GM18526 (cell line): ENCODE data around the gene LHX3.

Source experiments
- POLR2A ChIP-seq: IDR thresholded peaks from 3 replicates; pipeline ENCODE4 v1.6.1; 2011; ENCODE audit not compliant: insufficient read length; ENCODE audit errors: extremely low read depth

Gene LHX3

DNA sequence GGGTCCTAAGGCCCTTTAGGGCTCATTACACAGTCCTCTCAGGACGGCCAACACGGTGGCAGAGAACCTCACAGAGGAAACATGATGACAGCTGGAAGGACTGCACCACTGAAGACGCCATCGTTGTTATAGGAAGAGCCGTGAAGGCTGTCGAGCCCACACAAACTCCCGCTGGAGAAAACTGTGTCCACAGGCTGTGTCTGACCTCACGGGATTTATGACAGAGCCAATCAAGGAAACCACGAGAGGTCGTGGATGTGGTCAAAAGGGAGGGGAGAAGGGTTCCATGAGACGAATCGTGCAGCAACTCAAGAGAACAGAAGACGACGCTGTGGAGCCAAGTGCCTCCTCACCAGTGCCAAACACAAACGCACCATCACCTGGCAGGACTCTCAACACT is 28.5 kb upstream of the LHX3 start:
- no peak for TF ChIP-seq POLR2A

DNA sequence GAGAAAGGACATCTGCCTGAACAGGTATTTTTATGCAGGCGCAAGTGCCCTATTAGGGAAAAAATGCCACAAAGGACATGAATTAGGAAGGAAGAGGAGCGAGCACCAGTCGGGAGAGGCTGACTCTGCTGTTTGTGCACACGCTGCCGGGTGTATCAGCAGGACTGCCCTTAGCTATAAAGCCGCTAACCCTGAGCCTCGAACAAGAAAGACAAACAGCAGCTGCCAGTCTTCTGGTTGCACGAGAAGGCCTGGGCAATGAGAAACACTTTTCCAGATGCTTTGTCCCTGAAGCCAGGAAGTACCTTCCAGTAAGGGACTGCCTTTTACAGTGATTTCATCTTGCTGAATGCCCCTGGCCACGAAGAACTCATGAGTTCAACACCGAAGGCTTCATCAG is 28.0 kb upstream of the LHX3 start:
- no peak for TF ChIP-seq POLR2A

DNA sequence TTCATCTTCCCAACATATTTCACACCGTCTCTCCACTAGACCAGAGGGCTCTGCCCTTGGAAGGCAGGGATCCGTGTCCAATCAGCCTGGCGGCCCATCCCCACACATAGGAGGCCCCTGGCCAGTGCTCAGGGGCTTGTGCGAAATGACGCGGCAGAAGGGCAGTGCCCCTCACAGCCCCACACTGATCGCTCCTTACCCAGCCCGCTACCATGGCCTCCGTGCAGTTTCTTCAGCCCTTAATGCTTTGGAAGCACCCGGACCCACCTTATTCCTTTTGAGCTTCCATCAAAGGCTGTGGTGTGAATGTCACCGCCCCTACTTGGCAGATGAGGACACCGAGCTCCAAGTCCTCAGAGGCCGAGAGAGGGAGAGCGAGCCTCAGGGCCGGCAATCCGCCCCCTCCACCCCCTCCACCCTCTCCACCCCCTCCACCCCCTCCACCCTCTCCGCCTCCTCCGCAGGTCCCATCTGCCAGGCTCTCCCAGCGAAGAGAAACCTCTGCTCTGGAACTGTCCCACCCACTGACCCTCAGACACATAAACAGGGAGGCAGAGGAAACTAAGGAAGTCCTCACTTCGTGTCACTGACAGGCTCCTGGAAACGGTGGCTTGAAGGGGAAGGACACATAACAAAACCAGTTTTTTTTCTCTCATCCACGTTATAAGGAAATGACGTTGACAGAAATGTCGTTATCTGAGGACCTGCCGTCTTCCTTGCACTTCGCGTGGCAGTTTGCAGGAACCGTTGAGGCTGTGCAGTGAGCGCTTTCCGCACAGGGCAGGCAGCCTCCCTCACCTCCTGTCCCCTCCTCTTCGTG is 26.8 kb upstream of the LHX3 start:
- no peak for TF ChIP-seq POLR2A

DNA sequence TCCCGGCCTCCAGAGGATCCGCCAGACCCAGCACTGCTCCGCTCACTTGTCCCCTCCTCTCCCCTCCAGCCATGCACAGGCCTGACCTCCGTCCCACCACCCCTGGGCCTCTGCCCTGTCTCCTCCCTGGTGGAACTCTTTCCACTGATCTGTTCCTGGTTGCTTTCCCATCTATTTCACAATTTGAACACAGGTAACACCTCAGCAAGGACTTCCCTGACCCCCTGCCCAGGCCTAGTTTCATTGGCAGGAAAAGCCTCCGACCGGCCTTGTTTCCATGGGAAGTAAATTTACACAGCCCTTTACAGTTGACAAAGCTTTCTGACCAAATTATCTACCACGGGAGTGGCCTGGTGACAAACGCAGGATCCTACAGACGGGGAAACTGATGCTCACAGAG is 25.8 kb upstream of the LHX3 start:
- TF ChIP-seq POLR2A, result no peak

DNA sequence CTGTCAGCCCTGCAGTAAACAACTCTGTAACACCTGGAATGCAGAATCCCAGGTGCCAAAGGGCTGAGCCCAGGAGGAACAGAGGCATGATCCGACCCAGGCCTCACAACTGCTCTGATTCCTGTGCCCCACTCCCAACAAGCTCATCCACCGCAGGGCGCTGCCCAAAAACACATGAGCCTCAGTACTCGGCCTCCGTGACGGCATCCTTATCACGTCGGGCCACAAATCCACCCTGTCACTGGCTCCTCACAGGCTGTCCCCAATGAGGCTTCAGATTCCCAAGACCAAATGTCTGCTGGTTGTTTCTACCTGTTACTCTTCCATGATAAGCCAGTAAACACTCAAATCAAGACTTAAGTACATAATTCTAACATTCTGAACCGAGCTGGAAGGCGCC is 25.4 kb upstream of the LHX3 start:
- TF ChIP-seq POLR2A, result no peak

DNA sequence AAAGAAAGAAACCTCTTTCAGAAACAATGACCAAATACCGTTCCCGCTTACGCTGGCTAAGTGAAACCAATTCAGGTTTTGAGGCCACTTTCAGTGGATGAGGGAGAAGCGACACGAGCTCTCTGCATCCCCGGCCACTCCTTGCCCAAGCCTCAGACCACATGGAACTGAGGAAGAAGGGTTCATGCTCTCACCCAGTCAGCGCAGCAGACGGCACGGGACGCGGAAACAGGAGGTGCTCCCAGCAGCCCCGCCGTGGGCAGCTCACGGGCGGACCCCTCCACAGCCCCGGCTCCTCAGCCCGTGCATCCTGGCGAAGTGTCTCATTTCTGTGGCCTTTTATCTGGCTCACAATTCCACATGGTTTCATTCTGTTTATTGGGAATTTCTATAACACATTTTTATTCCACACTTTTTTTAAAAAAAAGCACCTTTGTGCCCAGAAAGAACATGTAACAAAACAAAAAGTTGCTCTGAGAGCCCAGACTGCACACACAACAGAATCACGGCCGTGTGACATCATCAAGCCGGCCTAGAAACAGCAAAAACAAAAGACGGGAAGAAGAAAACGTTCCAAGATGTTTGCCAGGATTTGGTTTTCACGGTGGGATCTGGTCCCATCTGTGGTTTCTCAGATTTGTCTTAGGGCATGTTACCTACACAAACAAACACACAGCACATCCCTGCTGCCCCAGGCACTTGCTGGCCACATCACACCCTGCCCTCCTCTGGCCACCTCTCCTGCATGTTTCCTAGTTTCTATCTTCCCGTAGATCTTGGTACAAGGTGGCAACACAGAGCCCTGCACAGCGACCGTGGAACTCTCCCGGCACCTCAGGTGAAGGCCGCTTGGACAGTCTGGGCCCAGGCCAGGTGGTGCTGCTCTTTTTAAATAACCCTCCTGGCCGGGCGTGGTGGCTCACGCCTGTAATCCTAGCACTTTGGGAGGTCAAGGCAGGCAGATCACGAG is 24.5 kb upstream of the LHX3 start:
- TF ChIP-seq POLR2A, result no peak

DNA sequence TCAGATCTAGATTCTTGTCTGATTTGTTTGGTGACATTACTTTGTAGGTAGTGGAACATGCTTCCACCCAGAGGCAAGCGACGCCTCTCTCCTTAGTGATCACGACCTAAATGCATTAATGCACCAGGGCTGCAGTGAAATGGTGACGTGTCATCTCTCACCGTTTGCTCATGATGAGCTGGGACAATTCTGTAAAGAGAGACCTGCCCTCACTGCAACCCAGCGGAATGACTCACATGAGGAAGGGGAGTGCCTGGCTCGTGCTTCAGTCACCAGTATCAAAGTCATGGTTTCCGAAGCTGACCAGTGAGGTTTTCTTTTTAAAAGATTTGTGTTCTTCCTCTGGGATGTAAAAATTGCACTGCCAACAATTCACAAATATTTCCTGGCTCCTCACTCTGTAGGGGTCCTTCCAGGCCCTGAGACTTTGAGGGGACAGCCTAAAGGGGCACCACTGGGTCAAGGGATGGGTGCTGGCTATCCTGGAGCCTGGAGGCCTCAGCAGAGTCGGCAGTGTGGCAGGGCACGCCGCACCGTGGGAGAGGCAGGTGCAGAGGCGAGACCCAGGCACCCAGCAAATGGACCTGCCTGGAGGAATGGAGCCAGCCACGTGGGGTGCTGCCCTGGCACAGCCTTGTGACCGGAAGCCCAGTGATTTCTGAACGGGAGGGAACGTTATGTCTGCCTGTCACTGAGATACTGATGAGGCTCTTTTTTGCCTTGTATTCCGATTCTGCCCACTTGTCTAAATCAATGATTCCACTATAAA is 23.4 kb upstream of the LHX3 start:
- no peak for TF ChIP-seq POLR2A

DNA sequence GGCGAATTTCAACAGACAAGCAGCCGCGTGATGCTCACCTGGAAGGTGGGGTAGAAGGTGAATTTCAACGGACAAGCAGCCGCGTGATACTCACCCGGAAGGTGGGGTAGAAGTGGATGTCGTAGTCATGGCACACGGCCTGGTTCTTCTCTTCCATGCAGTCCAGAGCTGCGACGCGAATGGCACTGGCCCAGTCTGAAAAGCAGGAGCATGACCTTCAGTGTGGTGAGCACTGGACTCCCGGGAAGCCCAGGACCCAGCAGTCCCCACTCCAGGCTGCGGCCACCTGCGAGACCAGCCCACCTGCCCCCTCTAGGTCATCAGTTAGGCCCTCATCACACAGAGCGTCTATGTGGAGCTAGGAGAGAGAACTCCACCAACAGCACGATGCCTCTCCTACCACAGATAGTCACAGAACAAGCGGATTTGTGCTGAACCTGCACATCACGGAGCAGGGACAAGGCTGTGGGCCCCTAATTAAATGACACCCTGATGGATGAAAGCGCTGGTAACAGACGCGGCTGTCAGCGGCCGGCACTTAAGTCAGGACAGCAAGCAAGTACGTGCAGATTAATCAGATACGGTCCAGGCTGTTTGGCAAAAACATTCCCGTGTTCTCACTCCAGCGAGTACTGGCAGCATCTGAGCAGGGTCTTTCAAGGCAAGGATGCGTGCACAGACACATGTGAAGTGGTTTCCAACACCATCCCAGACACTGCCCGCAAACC is 21.9 kb upstream of the LHX3 start:
- no peak for TF ChIP-seq POLR2A

DNA sequence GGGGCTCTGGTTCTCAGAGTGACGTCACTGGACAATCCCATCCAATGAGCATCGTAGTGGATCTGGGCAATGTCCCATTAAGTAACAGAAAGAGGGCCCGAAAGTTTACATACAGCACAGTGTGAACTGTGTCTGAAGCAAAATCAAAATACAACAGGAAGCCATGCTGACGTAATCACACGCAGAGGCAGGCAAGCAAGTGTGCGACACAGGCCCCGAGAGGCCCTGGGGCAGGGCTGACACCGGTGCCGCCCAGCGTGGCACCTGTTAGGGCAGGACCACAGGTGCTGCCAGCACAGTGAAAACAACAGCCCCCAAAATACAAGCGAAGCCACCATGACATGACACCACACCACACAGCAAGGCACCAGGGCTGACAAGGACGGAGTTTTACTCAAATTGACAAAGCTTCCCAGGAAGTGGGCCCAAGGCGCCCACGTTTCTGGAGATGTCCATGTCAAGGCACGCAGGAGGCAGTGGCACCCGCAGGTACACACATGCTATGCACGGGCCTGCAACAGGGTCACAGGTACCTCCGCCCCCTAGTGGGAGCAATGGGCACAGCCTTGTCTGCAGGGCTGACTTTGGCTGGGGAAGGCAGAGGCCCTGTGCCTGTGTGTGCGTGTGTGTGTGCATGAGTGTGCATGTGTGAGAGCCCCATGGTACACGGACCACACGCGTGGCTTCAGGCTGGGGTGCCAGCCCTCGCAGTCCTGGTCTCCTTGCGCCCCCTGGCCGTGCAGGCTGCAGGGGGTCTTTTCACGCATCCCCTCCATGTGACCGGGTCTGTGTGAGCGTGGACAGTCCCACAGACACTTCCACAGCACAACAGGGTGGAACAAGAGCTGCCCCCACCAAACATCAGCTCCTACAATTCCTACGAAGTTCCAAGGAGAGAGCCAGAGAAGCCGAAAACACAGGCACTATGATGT is 21.1 kb upstream of the LHX3 start:
- no peak for TF ChIP-seq POLR2A

DNA sequence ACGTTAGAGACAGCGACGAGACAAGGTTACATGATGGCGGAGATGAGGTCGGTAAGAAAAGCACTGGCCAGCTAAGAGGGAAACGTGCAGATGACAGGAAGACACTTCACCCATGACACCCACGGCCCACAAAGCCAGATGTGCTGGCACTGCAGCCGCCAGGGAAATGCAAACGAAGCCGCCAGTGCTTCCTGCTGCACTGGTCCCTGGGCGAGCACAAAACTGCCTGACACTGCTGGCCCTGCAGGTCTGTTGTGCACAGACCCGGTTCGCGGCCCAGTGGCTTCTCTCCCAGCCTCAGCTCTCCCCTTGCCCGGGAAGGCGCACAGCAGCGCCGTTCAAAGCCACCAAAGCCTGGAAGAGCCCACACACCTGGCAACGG is 20.4 kb upstream of the LHX3 start:
- no peak for TF ChIP-seq POLR2A

DNA sequence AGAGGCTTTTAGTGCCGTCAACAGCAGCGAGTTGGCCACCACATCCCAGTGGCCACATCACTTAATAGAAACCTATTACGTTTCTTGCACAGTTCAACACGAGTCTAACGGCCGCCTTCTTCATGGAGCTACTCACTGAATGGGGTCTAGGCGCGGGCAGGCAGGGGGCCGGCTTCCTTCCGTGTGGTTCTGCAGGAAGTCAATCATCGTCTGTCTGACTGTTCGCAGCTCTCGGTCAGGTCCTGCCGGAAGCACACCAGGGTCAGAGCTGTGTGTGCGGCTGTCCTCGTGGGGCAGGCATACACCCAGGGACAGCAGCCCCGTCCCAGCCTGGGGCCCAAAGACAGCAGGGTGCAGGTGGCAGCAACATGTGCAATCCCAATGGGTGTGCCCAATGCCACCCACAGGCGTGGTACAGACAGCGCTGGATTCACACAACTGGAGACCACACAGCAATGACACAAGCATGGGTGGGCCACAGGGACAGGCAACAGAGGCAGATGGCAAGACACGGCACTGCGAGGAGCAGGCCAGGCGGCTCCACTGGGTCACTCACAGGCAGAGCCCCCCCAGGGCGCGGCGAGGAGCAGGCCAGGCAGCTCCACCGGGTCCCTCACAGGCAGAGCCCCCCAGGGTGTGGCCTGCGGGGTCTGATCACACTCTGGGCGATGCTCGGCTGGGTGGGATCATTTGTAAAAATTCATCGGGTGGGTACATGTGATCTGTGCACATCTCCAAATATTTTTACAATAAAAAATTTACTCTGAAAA is 19.1 kb upstream of the LHX3 start:
- TF ChIP-seq POLR2A, result no peak

DNA sequence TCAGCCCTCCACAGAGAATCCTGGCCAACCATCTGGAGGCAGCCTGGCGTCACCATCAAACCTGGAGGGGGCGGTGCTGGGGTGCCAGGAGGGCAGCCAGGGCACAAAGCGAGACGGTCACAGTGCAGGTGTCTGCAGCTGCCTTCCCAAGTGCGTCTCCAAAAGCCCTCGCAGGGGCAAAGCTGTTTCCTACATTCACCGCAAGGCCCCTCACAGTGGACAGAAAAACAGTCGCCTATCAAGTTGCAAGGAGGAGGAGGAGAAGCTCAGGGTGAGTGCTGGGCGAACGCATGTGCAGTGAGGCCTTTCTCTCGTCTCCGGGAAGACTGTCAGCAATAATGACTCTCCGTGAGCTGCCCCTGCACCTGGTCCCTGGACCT is 18.0 kb upstream of the LHX3 start:
- no peak for TF ChIP-seq POLR2A
